HG03442 (cell line): Measurements from ENCODE around the gene IRF3.
"Not testable (repeated sequence)": the region's sequence is repeated elsewhere in the genome, so short reads cannot be mapped to it uniquely, and the experiment has no call there.

Experiments
- ATAC-seq: cut with Tn5 transposase; IDR thresholded peaks from one replicate; pipeline ENCODE4 v1.9.1; 2021; ENCODE audit warnings: mild to moderate bottlenecking, moderate library complexity; ENCODE audit not compliant: unreplicated experiment

IRF3 gene

DNA sequence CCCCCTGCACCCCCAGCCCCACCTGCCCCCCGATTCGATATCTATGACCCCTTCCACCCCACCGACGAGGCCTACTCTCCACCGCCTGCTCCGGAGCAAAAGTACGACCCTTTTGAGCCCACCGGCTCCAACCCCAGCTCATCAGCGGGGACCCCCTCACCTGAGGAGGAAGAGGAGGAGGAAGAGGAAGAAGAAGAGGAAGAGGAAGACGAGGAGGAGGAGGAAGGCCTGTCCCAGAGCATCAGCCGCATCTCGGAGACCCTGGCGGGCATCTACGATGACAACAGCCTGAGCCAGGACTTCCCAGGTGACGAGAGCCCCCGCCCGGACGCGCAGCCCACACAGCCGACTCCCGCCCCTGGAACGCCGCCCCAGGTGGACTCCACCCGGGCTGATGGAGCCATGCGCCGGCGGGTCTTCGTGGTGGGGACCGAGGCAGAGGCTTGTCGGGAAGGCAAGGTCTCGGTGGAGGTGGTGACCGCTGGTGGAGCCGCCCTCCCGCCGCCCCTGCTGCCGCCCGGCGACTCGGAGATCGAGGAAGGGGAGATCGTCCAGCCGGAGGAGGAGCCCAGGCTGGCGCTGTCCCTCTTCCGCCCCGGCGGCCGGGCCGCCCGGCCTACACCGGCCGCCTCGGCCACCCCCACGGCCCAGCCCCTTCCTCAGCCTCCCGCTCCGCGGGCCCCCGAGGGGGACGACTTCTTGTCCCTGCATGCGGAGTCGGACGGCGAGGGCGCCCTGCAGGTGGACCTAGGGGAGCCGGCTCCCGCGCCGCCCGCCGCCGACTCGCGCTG lies 14.4 kb downstream of the IRF3 start:
- no peak for ATAC-seq

DNA sequence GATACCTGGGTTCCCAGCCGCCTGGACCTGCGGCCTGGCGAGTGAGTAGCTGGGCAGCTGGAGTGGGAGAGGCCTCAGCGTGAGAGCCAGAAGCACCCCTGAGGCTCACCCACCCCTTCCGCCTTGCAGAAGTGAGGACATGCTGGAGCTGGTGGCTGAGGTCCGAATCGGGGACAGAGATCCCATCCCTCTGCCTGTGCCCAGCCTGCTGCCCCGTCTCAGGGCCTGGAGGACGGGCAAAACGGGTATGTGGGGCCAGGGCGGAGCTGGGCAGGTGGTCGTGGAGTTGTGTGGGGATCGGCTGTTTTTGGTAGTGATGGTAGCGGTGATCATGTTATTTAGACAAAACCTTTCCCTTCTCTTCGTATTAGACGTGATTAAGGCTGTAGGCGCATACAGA lies 19.1 kb downstream of the IRF3 start:
- no peak for ATAC-seq

DNA sequence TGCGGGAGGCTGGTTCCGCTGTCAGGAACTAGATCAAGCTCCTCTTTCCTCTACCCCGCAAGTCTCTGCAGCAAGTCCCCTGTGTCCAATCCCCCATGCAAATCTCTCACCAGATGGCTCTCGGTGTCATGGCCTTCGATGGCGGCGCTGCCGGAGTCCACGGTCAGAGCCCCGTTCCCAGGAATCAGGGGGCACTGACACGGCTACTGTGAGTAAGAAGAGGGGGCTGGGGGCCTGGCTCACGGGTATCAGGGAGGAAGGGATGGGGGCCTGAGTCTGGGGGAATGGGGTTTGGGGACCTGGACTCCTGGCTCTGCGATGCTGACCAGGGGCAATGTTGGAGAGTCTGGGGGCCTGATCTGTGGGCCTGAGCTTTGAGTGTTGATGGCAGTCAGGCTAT lies 19.7 kb downstream of the IRF3 start:
- no peak for ATAC-seq

- no peak for ATAC-seq
These were observed 20.1 kb downstream of the IRF3 start for GRCh38 chr19:49645592-49645991.

GRCh38 chr19:49643466-49643865 lies 22.2 kb downstream of the IRF3 start:
- ATAC-seq = no peak

GRCh38 chr19:49642492-49643035 lies 23.1 kb downstream of the IRF3 start:
- no peak for ATAC-seq

GRCh38 chr19:49641688-49642491 lies 23.8 kb downstream of the IRF3 start, which contains the start of gene SCAF1:
SCAF1 (plus strand) TSS chr19:49642209; CDS start chr19:49645027, 2,818 bp downstream.
- ATAC-seq = peak; percentile 67

- peak; percentile 54 for ATAC-seq
These were observed 25.4 kb downstream of the IRF3 start, which contains the start of gene RRAS for GRCh38 chr19:49640113-49640898. RRAS (minus strand) TSS chr19:49640143; CDS start chr19:49640098, 45 bp downstream.

DNA sequence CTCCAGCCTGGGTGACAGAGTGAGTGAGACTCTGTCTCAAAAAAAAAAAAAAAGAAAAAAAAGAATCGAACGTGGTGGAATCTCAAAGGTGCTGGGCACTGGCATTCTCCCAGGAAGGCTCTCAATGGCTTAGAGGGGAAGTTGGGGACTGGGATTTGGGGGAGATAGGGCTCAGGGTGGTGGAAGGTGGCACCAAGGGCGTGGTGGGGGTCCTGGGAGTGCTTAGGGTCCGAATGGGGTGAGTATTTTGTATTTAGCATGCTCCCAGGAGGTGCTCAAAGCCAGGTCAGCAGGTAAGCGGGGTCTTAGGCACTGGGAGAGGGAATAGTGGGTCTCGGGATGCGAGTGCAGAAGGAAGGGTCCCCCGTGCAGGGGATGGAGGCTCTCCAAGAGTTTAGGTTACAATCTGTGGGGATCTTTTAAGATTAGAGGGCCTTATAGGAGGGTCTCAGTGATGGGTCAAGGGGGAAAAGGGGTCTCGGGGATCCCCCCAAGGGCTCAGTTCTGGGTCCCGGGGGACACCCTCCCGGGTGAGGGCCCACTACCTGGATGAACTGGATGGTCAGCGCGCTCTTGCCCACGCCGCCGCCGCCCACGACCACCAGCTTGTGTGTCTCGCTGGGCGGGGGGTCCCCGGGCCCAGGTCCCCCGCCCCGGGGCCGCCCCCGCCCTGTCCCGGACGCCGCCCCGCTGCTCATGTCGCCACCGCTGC lies 26.1 kb downstream of the IRF3 start:
- ATAC-seq = no peak

DNA sequence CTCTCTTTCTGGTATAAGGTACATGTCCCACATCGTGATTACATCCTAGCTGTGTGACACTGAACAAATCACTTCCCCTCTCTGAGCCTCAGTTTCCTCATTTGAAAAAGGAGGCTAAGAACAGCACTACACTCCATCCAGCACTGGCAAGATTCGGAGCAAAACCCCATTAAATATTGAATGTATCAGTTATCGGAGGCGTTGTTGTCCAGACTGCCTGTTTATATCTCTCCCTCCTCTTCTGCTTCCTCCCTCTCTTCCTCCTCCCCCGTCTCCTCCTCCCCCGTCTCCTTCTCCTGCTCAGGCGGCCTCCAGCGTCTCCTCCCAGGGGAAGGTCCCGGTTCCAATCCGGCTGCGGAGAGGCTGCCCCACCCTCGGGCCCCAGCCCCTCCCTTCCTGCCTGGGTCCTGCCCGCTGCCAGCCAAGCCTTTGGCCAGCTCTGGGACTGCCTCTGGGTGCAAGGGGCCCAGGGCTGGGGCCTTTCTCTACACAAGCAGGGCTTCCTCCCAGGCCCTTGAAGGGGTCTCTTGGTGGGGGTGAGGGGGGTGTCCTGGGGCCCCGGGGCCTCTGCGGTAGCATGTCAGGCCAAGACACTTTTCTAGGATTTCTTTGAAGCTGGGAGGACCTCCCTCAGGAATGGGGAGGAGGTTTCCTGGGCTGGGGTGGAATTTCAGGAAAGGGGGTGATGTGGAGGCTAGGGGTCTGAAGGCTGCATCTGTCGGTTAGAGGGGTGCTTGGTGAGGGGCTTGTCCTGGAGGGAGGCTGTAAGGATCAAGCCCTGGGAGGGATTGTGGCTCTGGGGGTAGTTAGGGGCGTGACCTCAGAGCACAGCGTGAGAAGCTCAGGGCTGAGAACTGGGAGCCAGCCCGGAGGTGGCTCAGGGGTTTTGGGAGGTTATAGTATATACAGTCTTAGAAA lies 27.6 kb downstream of the IRF3 start:
- no peak for ATAC-seq

- no peak for ATAC-seq
These were observed 29.3 kb downstream of the IRF3 start for GRCh38 chr19:49636233-49636932.

DNA sequence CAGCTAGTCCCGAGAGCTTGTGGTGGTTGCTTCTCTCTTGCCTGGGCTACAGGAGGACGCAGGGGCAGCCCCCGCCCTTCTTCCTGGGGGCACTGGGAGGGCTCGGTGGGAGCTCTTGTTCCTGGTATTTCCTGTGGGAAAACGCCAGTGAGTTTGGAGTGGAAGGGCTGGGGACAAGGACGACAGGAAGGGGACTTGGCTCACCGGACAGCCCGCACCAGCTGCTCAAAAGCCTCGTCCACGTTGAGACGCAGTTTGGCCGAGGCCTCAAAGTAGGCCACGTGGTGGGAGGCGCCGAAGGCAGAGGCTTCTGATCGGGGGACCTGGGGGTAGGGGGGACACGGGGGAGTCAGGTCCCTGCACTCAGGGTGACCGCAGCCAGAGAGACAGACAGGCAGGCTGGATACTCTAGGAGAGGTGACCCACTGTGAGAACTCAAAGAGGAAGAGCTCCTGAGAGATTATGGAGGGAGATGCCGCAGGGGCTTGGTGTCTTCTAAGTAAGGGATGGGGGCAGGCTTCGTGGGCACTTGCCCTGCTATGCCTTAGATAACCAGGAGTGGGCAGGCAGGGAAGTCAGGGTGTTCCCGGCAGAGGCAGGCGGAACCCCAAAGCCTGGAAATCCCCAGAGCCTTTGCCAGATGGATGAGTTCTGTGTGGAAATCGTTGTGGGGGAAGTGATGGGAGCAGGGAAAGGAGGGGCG lies 30.0 kb downstream of the IRF3 start:
- no peak for ATAC-seq

DNA sequence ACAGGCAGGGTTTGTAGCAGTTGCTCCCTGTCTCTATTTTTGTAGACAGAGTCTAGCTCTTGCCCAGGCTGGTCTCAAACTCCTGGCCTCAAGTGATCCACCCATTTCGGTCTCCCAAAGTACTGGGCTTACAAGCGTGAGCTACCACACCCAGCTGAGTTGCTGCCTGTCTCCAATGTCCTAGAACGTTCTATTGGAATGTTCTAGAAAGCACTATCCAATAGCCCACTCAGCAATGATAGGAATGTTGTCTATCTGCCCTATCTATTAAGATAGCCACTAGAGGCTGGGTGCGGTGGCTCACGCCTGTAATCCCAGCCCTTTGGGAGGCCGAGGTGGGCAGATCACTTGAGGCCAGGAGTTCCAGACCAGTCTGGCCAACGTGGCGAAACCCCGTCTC lies 32.4 kb downstream of the IRF3 start:
- ATAC-seq = not testable (repeated sequence)

- no peak for ATAC-seq
These were observed 33.1 kb downstream of the IRF3 start for GRCh38 chr19:49632576-49632975.

DNA sequence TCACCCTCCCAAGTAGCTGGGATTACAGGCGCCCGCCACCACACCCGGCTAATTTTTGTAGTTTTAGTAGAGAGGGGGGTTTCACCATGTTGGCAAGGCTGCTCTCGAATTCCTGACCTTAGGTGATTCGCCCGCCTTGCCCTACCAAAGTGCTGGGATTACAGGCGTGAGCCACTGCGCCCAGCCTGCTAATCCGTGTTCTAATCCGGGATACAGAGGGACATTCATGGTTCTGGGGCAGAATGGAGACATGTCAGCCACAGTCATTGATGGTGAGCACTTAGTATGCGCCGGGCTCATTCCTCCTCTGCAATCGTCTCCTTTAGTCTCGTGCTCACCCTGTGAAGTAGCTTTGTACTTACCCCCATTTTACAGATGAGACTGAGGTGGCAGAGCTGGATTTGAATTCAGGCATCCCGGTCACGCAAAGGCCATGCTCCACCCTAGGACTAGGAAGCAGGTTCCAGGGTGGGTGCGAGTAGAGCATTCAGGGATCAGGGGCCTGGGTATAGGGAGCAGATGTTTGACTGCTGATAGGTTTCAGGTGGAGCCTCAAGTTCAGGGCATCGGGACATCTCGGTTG lies 34.0 kb downstream of the IRF3 start:
- ATAC-seq = no peak

DNA sequence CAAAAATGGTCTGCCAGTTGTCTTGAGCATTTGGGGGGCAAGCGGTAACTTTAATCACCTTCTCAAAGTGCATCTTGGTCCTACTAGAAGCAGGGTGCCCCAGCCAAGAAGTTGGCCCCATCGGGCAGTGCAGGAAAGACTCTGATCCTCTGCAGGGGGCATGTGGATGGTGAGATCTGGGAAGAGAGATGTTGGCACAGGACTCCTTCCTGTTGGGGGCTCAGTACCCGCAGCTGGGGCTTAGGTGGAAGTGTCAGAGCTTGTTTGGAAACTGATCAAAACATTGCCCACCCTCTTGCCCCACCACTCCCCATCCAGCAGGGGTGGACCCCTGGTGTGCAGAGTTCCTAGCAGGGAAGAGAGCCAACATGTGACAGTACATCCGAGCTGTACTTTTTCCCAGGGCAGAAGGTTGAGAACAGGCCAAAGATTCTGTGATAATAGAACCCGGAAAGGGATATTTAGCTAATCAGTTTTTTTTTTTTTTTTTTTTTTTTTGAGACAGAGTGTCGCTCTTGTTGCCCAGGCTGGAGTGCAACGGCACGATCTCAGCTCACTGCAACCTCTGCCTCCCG lies 34.6 kb downstream of the IRF3 start:
- no peak for ATAC-seq

- no peak for ATAC-seq
These were observed 36.0 kb downstream of the IRF3 start for GRCh38 chr19:49629659-49630058.
